ENCODE measurements around the gene ABO. TPM values are rescaled to one million over a fixed set of nuclear protein-coding genes. Genes with fewer than 3 reads are reported as not detected.
"Not testable (repeated sequence)": the region's sequence is repeated elsewhere in the genome, so short reads cannot be mapped to it uniquely, and the experiment has no call there.

The ABO gene
- total RNA-seq, 1 donor from 2014 or later = 0.17 TPM

DNA sequence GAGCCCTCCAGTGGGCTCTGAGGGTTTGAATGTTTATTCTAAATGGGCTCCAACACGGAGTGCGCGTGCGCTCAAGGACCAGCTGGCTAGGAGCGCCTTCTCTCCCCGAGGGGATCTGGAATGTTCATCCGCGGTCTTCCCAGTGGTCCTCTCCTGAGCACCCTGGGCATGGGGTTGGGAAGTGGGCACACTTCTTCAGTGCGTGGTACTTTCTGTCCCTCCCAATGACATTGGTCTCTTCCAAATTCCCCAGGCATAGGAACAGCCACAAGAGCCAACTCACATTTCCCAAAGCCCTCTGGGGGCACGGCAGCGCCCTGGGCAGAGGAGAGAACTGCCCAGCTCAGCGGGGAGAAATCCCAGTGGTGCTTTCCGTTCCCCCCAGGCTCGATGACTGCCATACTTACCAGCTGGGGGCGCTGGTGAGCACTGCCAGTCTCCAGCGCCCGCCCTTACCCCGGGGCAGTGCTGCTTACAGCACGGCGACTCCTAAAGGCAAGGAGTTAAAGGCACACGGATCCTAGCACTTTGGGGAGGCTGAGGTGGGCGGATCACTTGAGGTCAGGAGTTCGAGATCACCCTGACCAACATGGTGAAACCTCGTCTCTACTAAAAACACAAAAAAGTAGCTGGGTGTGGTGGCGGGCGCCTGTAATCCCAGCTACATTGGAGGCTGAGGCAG lies 36.0 kb downstream of the ABO start:
- H3K4me1 Mint-ChIP-seq (ENCODE audit: low read depth) = peaks cover 17% of the 10 kb centered on the region
- H3K4me3 Mint-ChIP-seq (ENCODE audit: unreplicated experiment) = peak overlapping the region; percentile 34
- TF ChIP-seq, protein P1, sequence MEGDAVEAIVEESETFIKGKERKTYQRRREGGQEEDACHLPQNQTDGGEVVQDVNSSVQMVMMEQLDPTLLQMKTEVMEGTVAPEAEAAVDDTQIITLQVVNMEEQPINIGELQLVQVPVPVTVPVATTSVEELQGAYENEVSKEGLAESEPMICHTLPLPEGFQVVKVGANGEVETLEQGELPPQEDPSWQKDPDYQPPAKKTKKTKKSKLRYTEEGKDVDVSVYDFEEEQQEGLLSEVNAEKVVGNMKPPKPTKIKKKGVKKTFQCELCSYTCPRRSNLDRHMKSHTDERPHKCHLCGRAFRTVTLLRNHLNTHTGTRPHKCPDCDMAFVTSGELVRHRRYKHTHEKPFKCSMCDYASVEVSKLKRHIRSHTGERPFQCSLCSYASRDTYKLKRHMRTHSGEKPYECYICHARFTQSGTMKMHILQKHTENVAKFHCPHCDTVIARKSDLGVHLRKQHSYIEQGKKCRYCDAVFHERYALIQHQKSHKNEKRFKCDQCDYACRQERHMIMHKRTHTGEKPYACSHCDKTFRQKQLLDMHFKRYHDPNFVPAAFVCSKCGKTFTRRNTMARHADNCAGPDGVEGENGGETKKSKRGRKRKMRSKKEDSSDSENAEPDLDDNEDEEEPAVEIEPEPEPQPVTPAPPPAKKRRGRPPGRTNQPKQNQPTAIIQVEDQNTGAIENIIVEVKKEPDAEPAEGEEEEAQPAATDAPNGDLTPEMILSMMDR (IDR thresholded peaks at IDR 0.05) = peak; percentile 82
- peaks cover 8% of the 10 kb centered on the region for H3K27me3 Mint-ChIP-seq (ENCODE audit: low read depth)
- no peak overlapping the region for H3K27ac Mint-ChIP-seq (ENCODE audit: unreplicated experiment)
- no peaks in the 10 kb centered on the region for H3K36me3 Mint-ChIP-seq (ENCODE audit: low read depth)
- no peaks in the 10 kb centered on the region for H3K9me3 Mint-ChIP-seq (ENCODE audit: low read depth)
- no peak for DNase-seq (ENCODE audit: low spot score)

DNA sequence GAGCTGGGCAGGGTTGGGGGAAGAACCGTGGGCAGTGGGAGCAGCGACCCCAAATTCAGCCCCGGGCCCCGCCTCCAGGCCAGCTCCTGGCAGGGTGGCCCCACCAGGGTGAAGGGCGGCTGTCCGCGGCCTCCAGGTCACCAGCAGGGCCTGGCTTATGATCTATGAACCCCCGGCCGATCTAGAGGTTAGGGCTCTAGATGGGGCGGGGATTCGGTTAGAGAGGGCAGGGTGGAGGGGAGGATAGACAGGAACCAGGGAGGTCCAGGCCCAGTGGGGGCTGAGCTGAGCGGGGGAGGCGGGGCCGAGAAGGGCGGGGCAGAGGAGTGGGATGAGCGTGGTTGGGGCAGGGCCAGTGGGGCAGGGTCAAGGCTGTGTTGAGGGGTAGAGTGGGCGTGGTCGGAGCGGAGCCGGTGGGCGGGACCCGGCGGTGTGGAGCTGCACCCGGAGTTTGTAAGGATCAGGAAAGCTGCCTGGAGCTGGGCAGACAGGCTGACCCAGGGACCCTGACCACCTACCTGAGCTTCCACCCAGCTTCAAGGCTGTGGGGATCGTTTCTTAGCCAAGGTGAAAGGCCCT lies 36.6 kb downstream of the ABO start:
- no peak for DNase-seq (ENCODE audit: low spot score)

DNA sequence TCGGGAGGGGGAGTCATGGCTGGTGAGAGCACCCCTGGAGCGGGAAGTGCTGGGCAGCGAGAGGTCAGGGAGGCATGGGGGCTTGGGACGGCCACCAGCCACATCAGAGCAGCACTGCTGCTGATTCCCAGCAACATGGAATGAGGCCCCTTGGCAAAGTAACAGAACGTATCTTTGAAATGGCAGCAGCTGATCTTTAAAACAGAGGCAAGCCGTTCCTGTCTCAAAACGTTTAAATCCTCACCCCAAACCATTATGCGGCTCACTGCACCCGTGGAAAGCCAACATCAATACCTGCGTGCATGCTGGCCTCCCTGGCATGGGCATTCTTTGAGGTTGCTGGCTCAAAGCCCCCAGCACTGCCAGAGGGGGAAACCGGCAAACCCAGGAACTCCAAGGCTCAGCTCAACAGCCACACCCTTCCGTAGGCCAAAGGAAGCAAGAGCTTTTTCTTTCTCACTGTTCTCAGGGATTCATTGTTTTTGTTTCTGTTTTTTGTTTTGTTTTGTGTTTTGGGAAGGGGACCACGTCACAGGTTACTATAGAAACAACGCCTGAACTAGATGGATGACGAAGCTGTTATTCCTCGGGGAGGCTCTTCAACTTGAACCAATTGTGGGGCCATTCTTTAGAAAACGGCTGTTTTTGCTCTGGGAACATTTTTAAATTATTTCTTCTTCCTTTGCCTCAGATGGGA lies 37.8 kb downstream of the ABO start:
- TF ChIP-seq, protein P1 (IDR thresholded peaks at IDR 0.05) = no peak
- H3K27me3 Mint-ChIP-seq (ENCODE audit: low read depth) = peaks cover 4% of the 10 kb centered on the region
- H3K4me3 Mint-ChIP-seq (ENCODE audit: unreplicated experiment) = no peak overlapping the region
- no peak overlapping the region for H3K27ac Mint-ChIP-seq (ENCODE audit: unreplicated experiment)
- DNase-seq (ENCODE audit: low spot score) = no peak
- H3K9me3 Mint-ChIP-seq (ENCODE audit: low read depth) = no peaks in the 10 kb centered on the region
- peaks cover 17% of the 10 kb centered on the region for H3K4me1 Mint-ChIP-seq (ENCODE audit: low read depth)
- H3K36me3 Mint-ChIP-seq (ENCODE audit: low read depth) = no peaks in the 10 kb centered on the region

More for the DNA sequence above, 36.6 kb downstream of the ABO start:
- Mint-ChIP-seq H3K27me3 (ENCODE audit: low read depth) (peaks cover 1% of the 10 kb centered on the region), H3K36me3 (ENCODE audit: low read depth) (no peaks in the 10 kb centered on the region), H3K27ac (ENCODE audit: unreplicated experiment) (no peak overlapping the region), H3K4me3 (ENCODE audit: unreplicated experiment) (peak overlapping the region; percentile 34), H3K4me1 (ENCODE audit: low read depth) (peaks cover 17% of the 10 kb centered on the region), H3K9me3 (ENCODE audit: low read depth) (no peaks in the 10 kb centered on the region)
- TF ChIP-seq, protein P1 (IDR thresholded peaks at IDR 0.05) = no peak

DNA sequence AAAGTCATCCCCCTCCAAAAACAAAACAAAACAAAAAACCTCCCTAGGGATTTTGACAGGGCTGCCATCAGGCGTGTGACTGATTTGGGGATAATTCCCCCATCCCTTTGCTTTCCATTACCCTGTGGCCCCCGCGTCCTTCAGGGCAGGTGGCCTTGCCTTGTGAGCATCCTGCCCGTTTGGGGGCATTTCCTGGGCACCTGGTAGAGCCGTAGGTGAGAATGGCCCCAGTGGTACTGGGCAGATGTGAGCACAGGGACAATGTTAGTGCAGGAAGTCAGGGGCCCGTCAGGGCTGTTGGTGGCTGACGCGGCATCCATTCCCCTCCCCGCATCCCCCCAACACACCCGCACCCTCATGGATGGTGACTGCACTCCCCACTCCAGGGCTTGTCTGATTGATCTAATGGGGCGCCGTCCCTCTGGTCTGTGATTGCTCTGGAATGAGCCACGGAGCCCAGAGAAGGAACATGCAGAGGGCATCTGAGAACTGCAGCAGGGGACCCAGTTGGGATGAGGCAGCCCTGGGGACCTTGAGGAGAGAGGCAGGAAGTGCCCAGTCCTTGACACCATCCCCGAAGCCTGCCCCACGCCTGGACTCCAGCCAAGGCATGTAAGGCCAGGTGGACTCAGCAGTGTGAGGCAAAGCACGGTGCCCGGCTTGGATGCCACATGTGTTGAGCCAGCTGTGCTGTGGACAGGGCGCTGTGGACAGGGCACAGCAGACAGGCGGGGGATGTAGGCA lies 38.5 kb downstream of the ABO start:
- DNase-seq (ENCODE audit: low spot score); H3K27ac Mint-ChIP-seq (ENCODE audit: unreplicated experiment): not testable (repeated sequence)

DNA sequence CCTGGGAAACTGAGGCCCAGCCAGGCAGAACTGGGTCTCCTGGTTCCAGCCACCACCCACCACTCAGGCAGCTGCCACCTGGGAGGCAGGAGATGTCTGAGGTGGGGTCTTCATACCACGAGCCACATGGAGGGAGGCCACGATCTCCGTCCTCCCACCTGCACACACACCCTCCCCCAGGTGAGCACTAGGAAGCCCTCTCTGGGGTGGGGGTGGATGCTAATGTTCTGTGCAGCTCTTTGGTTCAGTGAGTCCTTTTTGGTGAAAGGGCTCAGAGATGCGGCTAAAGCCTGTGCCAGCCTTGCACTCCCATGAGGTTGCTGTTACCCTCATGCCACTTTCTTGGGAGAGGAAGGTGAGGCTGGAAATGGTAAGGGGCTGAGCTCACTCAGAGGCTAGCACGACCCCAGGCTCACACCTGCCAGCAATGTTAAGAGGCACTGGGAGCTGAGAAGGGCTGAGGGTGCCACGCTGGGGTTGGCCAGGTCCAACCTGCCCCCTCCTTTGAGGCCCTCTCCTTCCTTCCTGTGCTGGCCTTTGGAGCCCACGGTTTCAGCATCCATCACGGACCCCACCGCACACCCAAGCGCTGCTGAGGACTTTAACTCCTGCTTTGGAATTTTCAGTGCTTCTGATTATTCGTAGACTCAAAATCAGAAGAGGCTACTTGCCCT lies 39.3 kb downstream of the ABO start:
- Mint-ChIP-seq H3K27me3 (ENCODE audit: low read depth) (peaks cover 11% of the 10 kb centered on the region), H3K4me3 (ENCODE audit: unreplicated experiment) (no peak overlapping the region), H3K36me3 (ENCODE audit: low read depth) (no peaks in the 10 kb centered on the region), H3K4me1 (ENCODE audit: low read depth) (peaks cover 17% of the 10 kb centered on the region), H3K9me3 (ENCODE audit: low read depth) (no peaks in the 10 kb centered on the region), H3K27ac (ENCODE audit: unreplicated experiment) (no peak overlapping the region)
- TF ChIP-seq, protein P1 (IDR thresholded peaks at IDR 0.05) = no peak
- DNase-seq (ENCODE audit: low spot score) = no peak

More for the DNA sequence above, 38.5 kb downstream of the ABO start:
- peaks cover 17% of the 10 kb centered on the region for H3K4me1 Mint-ChIP-seq (ENCODE audit: low read depth)
- not testable (repeated sequence) for H3K36me3 Mint-ChIP-seq (ENCODE audit: low read depth); H3K27me3 Mint-ChIP-seq (ENCODE audit: low read depth); H3K4me3 Mint-ChIP-seq (ENCODE audit: unreplicated experiment); H3K9me3 Mint-ChIP-seq (ENCODE audit: low read depth)

All from chondrocyte (in vitro differentiated cells).